Tibial nerve (tissue), 3 donors: ENCODE measurements around the gene SLC27A3.

Experiments used
- POLR2A ChIP-seq, 2 donors: fragments of 450-650 bp; IDR thresholded peaks; one replicate each; pipeline ENCODE4 v1.6.1; 2017; ENCODE audit warnings: antibody characterized with exemption in 2 of 2, mild to moderate bottlenecking in 2 of 2, moderate library complexity in 2 of 2
- TF ChIP-seq, protein P1 (sequence below), 5 experiments: fragments of 200-600 bp in 3 of 5; fragments of 450-650 bp in 2 of 5; sonication (generic) in 3 of 5; IDR thresholded peaks; one replicate each; pipeline ENCODE4 v1.5.1; 2016 to 2019; ENCODE audit warnings: antibody characterized with exemption in 5 of 5, mild to moderate bottlenecking in 3 of 5, moderate library complexity in 2 of 5

DNA sequence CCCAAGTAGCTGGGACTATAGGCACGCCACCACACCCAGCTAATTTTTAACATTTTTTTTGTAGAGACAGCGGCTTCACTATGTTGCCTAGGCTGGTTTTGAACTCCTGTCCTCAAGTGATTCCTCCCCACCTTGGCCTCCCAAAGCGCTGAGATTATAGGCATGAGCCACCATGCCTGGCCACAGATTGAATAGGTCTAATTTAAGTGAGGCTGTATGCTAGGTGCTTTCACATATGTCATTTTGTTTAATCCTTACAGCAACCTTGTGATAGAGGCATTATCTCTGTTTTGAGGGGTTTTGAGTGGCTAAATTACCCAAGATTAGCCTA, 40.2 kb upstream of the SLC27A3 start:
- TF ChIP-seq, protein P1, sequence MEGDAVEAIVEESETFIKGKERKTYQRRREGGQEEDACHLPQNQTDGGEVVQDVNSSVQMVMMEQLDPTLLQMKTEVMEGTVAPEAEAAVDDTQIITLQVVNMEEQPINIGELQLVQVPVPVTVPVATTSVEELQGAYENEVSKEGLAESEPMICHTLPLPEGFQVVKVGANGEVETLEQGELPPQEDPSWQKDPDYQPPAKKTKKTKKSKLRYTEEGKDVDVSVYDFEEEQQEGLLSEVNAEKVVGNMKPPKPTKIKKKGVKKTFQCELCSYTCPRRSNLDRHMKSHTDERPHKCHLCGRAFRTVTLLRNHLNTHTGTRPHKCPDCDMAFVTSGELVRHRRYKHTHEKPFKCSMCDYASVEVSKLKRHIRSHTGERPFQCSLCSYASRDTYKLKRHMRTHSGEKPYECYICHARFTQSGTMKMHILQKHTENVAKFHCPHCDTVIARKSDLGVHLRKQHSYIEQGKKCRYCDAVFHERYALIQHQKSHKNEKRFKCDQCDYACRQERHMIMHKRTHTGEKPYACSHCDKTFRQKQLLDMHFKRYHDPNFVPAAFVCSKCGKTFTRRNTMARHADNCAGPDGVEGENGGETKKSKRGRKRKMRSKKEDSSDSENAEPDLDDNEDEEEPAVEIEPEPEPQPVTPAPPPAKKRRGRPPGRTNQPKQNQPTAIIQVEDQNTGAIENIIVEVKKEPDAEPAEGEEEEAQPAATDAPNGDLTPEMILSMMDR (IDR thresholded peaks at IDR 0.05): no peak
- no peak for TF ChIP-seq POLR2A (IDR thresholded peaks at IDR 0.05)
